NCI-H526 treated with DMSO at 0.1 percent for 48 hours (cell line): Measurements from ENCODE around the gene CBX3.
"Not testable (repeated sequence)": the region's sequence is repeated elsewhere in the genome, so short reads cannot be mapped to it uniquely, and the experiment has no call there.

Experiments
- DNase-seq: peaks from one replicate; lab custom pipeline; 2025; lab: John Stamatoyannopoulos, UW

CBX3 gene

GRCh38 chr7:26202019-26202990 is 760 bp downstream of the CBX3 start:
- DNase-seq: peak; percentile 56

- DNase-seq: no peak
Measured at GRCh38 chr7:26203016-26203415, 1.5 kb downstream of the CBX3 start.

- DNase-seq: no peak
Measured at GRCh38 chr7:26208040-26208439, 6.5 kb downstream of the CBX3 start.

- DNase-seq: no peak
Measured at GRCh38 chr7:26212921-26213718, 11.6 kb downstream of the CBX3 start.

DNA sequence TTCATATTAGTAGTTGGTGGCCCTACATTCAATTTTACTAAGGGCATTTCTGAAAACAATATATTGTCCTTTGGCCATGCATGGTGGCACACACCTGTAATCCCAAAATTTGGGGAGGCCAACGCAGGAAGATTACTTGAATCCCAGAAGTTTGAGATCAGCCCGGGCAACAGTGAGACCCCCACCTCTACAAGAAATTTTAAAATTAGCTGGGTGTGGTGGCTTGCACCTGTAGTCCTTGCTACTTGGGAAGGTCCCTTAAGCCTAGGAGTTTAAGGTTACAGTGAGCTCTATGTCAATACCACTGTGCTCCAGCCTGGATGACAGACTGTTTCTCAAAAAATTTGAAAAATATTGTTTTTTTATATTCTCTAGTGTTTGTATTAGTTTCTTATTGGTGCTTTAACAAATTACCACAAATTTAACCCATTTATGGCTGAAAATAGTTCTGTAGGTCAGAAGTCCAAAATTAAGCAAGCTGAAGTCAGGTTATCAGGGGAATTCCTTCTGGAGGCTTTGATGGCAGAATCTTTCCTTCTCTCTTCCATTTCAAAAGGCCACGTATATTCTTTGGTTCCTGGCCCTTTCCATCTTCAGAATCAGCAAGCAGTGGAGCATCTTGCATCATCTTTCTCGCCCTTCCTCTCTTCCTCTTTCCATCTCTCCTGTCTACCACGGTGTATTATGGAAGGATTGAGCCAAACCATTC is 12.4 kb downstream of the CBX3 start:
- no peak for DNase-seq

GRCh38 chr7:26216049-26216448 is 14.5 kb downstream of the CBX3 start:
- peak; percentile 63 for DNase-seq

- no peak for DNase-seq
Measured at GRCh38 chr7:26224359-26224758, 22.8 kb downstream of the CBX3 start.

DNA sequence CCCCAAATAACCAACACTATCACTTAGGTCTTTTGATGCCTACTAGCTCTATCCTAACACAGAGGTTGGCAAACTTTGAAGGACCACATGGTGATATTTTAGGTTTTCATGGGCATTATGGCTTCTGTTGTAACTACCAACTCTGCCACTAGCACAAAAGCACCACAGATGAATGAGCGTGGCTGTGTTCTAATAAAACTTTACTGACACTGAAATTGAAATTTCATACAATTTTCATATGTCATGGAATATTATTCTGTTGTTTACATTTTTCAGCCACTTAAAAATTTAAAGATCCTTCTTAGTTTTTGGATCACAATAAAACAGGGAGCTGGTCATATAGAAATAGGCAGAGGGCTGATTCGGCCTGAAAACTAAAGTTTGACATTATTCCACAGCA is 26.4 kb downstream of the CBX3 start:
- no peak for DNase-seq

- no peak for DNase-seq
Measured at GRCh38 chr7:26233902-26234511, 32.5 kb downstream of the CBX3 start.

DNA sequence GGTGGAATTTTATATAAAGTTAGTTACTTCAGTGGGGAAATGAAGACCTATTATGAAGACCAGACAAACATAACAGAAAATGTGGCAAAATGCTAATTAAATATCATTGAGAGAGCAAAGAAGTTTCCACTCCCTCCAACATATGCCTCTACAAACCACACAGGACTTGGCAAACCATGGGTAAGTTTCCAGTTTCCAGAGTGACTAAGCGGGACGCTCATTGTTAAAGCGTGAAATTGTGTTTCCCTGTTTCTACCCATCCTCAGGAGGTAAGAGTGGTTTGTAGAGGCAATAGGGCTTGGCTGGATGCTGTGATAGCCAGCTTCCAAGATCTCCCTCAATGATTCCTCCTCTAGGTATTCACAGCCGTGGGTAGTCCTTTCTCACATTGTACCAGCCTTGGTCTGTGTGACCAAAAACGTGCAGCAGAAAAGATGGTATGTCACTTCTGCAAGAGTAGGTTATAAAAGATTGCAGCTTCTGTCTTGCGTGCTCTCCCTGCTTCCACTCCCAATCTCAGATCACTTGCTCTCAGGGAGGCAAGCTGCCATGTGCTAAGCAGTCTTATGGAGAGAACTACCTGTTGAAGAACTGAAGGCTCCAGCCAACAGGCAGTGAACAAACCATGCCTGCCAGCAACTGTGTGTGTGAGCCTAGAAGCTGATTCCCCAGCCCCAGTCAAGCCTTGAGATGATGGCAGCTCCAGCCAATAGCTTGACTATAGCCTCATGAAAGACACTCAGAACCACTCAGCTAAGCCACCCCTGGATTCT is 35.7 kb downstream of the CBX3 start:
- DNase-seq: no peak

DNA sequence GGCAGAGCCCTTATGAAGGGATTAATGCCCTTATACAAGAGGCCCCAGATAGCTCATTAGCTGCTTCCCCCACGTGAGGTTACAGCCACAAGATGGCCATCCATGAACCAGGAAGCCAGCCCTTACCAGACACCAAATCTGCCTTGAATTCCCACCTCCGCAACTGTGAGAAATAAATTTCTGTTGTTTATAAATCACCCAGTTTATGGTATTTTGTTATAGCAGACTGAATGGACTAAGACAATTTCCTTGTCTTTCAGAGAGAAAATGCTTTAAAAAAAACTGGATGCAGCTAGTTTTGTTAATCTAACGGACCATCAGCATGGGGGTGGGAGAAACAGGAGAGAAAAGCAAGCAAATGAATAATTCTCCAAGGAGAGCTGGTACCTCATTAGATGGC is 36.5 kb downstream of the CBX3 start:
- DNase-seq: no peak

DNA sequence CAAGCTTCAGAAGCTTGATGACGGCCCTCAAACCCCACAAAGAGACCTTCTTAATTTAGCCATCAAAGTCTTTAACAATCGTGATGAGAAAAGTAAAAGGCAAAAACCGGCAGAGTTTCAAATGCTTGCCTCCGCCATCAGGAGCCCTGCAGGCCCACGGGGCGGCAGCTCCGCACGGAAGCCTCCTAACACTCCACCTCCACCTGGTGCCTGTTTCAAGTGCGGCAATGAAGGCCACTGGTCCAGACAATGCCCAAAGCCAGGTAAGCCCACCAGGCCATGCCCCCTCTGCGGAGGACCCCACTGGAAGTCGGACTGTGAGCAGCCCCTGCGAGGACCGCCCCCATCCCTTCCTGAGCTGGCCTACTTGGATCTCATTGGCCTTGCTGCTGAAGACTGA is 43.6 kb downstream of the CBX3 start:
- no peak for DNase-seq

GRCh38 chr7:26250239-26250638 is 48.7 kb downstream of the CBX3 start:
- no peak for DNase-seq

- not testable (repeated sequence) for DNase-seq
Measured at GRCh38 chr7:26261866-26262265, 60.3 kb downstream of the CBX3 start.
